H1 (cell line): Measurements from ENCODE around the gene ARID5B. TPM values are rescaled to one million over a fixed set of nuclear protein-coding genes. Genes with fewer than 3 reads are reported as not detected.

Experiments used
- CTCF ChIA-PET: fragments of 300-600 bp; sonication (Branson Sonifier 250); formaldehyde crosslinking; loops from one replicate; lab custom pipeline; 2021; ENCODE audit not compliant: partially characterized antibody; lab: Charles Lee
- POLR2A ChIA-PET: fragments of 300-600 bp; sonication (Branson Sonifier 250); formaldehyde crosslinking; loops from one replicate; lab custom pipeline; 2021; ENCODE audit warnings: inconsistent platforms; ENCODE audit not compliant: partially characterized antibody; lab: Charles Lee
- DNase-seq, 2 experiments: peaks; one replicate each; pipeline versions ENCODE4 v3.0.0 to v3.0.0-alpha.2; 2010 to 2022; ENCODE audit warnings: low spot score in 2 of 2, low read depth in 1 of 2, mixed read lengths in 1 of 2
- FAIRE-seq: peaks from 2 replicates; lab custom pipeline; 2011; peaks lifted over from hg19 to GRCh38; lab: Jason Lieb, UNC
- H2AFZ ChIP-seq: 2 replicates; pipeline ENCODE4 v1.8.1; 2012; ENCODE audit warnings: low read length, inconsistent platforms
- H2AK5ac ChIP-seq: 2 replicates; pipeline ENCODE4 v1.6.1; 2013; ENCODE audit warnings: low read depth, low read length
- H2BK120ac ChIP-seq: replicated peaks from 2 replicates; pipeline ENCODE3; 2013; ENCODE audit warnings: low read depth, low read length, inconsistent platforms
- H2BK12ac ChIP-seq: 2 replicates; pipeline ENCODE4 v1.6.1; 2013; ENCODE audit warnings: low read depth, low read length
- H2BK15ac ChIP-seq: 2 replicates; pipeline ENCODE4 v1.6.1; 2013; ENCODE audit warnings: low read length
- H2BK20ac ChIP-seq: 2 replicates; pipeline ENCODE4 v1.6.1; 2013; ENCODE audit warnings: low read length
- H2BK5ac ChIP-seq: 2 replicates; pipeline ENCODE4 v1.6.1; 2013; ENCODE audit warnings: low read depth, low read length
- H3K14ac ChIP-seq: 2 replicates; pipeline ENCODE4 v1.6.1; 2013; ENCODE audit warnings: inconsistent platforms; ENCODE audit not compliant: insufficient read length
- H3K18ac ChIP-seq: 2 replicates; pipeline ENCODE4 v1.6.1; 2013; ENCODE audit warnings: low read length; ENCODE audit errors: extremely low read depth
- H3K23ac ChIP-seq: 2 replicates; pipeline ENCODE4 v1.6.1; 2013; ENCODE audit warnings: inconsistent platforms; ENCODE audit not compliant: insufficient read length
- H3K23me2 ChIP-seq: 2 replicates; pipeline ENCODE4 v1.6.1; 2013; ENCODE audit warnings: low read depth, low read length
- H3K27ac ChIP-seq: 2 replicates; pipeline ENCODE4 v1.6.1; 2011; ENCODE audit warnings: low read depth, low read length, inconsistent platforms
- H3K27me3 ChIP-seq, 4 experiments: replicated peaks in 1 of 4; 1 replicate in 1 of 4; 2 replicates in 3 of 4; pipeline versions ENCODE4 v1.6.1 to v1.8.1; 2011 to 2013; ENCODE audit warnings: low read length in 3 of 4, mild to moderate bottlenecking in 3 of 4, inconsistent platforms in 2 of 4, mixed read lengths in 2 of 4, moderate library complexity in 1 of 4; ENCODE audit not compliant: control insufficient read depth in 3 of 4, insufficient read depth in 3 of 4; ENCODE audit errors: extremely low read depth in 1 of 4
- H3K36me3 ChIP-seq, 4 experiments: 2 replicates each; pipeline versions ENCODE4 v1.6.1 to v1.8.1; 2011 to 2013; ENCODE audit warnings: mild to moderate bottlenecking in 4 of 4, low read length in 3 of 4, moderate library complexity in 2 of 4, control low read depth in 1 of 4, inconsistent platforms in 1 of 4; ENCODE audit not compliant: insufficient read depth in 4 of 4, control insufficient read depth in 2 of 4
- H3K4ac ChIP-seq: replicated peaks from 2 replicates; pipeline ENCODE3; 2013; ENCODE audit warnings: low read length, low read depth, mixed read lengths, inconsistent platforms; ENCODE audit not compliant: insufficient read length
- H3K4me1 ChIP-seq, 4 experiments: replicated peaks in 1 of 4; 1 replicate in 1 of 4; 2 replicates in 3 of 4; pipeline versions ENCODE4 v1.6.1 to v1.8.1; 2011 to 2013; ENCODE audit warnings: low read length in 3 of 4, inconsistent platforms in 2 of 4, mixed read lengths in 1 of 4; ENCODE audit not compliant: insufficient read depth in 4 of 4, control insufficient read depth in 3 of 4
- H3K4me2 ChIP-seq, 2 experiments: 2 replicates each; pipeline versions ENCODE4 v1.6.1 to v1.8.1; 2011 to 2013; ENCODE audit warnings: low read depth in 2 of 2, low read length in 2 of 2, control low read depth in 1 of 2, inconsistent platforms in 1 of 2, mild to moderate bottlenecking in 1 of 2; ENCODE audit not compliant: insufficient read depth in 1 of 2
- H3K4me3 ChIP-seq, 4 experiments: fragments of 200-600, 300-600 bp in 1 of 4; sonication (generic), shearing (Covaris generic), sonication (Bioruptor Twin) in 1 of 4; 2 replicates each; pipeline versions ENCODE4 v1.5.1 to v1.8.1; 2011 to 2016; ENCODE audit warnings: low read length in 4 of 4, low read depth in 3 of 4, control low read depth in 2 of 4, inconsistent platforms in 2 of 4, mild to moderate bottlenecking in 2 of 4, mixed read lengths in 1 of 4, moderate library complexity in 1 of 4; ENCODE audit not compliant: insufficient read depth in 2 of 4; ENCODE audit errors: extremely low read depth in 1 of 4
- H3K56ac ChIP-seq: replicated peaks from 2 replicates; pipeline ENCODE3; 2013; ENCODE audit warnings: low read depth, mild to moderate bottlenecking, mixed read lengths, low read length, inconsistent platforms; ENCODE audit not compliant: insufficient read length
- H3K79me1 ChIP-seq: 2 replicates; pipeline ENCODE4 v1.6.1; 2013; ENCODE audit warnings: low read depth, low read length, control low read depth
- H3K79me2 ChIP-seq, 2 experiments: 2 replicates each; pipeline versions ENCODE4 v1.6.1 to v1.8.1; 2012 to 2013; ENCODE audit warnings: low read length in 2 of 2, mild to moderate bottlenecking in 2 of 2, inconsistent platforms in 1 of 2; ENCODE audit not compliant: insufficient read depth in 2 of 2, control insufficient read depth in 1 of 2
- H3K9ac ChIP-seq, 4 experiments: replicated peaks in 1 of 4; 1 replicate in 1 of 4; 2 replicates in 3 of 4; pipeline versions ENCODE4 v1.6.1 to v1.8.1; 2011 to 2013; ENCODE audit warnings: low read depth in 3 of 4, low read length in 3 of 4, control low read depth in 2 of 4, mild to moderate bottlenecking in 2 of 4, moderate library complexity in 2 of 4, inconsistent platforms in 1 of 4; ENCODE audit errors: extremely low read depth in 1 of 4
- H3K9me3 ChIP-seq, 2 experiments: 2 replicates each; pipeline versions ENCODE4 v1.6.1 to v1.8.1; 2012 to 2013; ENCODE audit warnings: mild to moderate bottlenecking in 2 of 2, moderate library complexity in 2 of 2, control low read depth in 1 of 2, inconsistent platforms in 1 of 2, low read depth in 1 of 2, low read length in 1 of 2, mixed read lengths in 1 of 2; ENCODE audit not compliant: insufficient read depth in 2 of 2
- H4K20me1 ChIP-seq, 2 experiments: replicated peaks in 1 of 2; 2 replicates each; pipeline versions ENCODE3 to v1.8.1; 2011 to 2013; ENCODE audit warnings: inconsistent platforms in 2 of 2, low read length in 2 of 2, mild to moderate bottlenecking in 1 of 2; ENCODE audit not compliant: insufficient read depth in 2 of 2, control insufficient read depth in 1 of 2
- H4K5ac ChIP-seq: 2 replicates; pipeline ENCODE4 v1.6.1; 2013; ENCODE audit warnings: low read length, low read depth, mixed read lengths, inconsistent platforms; ENCODE audit not compliant: insufficient read length
- H4K8ac ChIP-seq: 2 replicates; pipeline ENCODE4 v1.8.0; 2013; ENCODE audit warnings: mild to moderate bottlenecking, moderate library complexity, low read length, inconsistent platforms; ENCODE audit not compliant: insufficient read depth; ENCODE audit errors: extremely low read depth
- H4K91ac ChIP-seq: replicated peaks from 2 replicates; pipeline ENCODE3; 2013; ENCODE audit warnings: low read length, mixed read lengths, inconsistent platforms; ENCODE audit not compliant: insufficient read length
- CTBP2 ChIP-seq: IDR thresholded peaks from 2 replicates; pipeline ENCODE4 v1.7.0; 2011; ENCODE audit warnings: borderline replicate concordance, mild to moderate bottlenecking, moderate library complexity, mixed read lengths, low read length; ENCODE audit not compliant: insufficient read depth, insufficient read length
- EGR1 ChIP-seq: IDR thresholded peaks from 2 replicates; pipeline ENCODE4 v1.6.1; 2011; ENCODE audit warnings: low read depth, low read length, borderline replicate concordance
- EP300 ChIP-seq, 2 experiments: IDR thresholded peaks; 1 replicate in 1 of 2; 2 replicates in 1 of 2; pipeline ENCODE4 v1.6.1; 2011 to 2012; ENCODE audit warnings: low read depth in 2 of 2, low read length in 2 of 2, mild to moderate bottlenecking in 2 of 2, borderline replicate concordance in 1 of 2, inconsistent platforms in 1 of 2, moderate library complexity in 1 of 2
- FOSL1 ChIP-seq: IDR thresholded peaks from 2 replicates; pipeline ENCODE4 v1.6.1; 2011; ENCODE audit warnings: mild to moderate bottlenecking, low read depth, low read length, moderate library complexity; ENCODE audit not compliant: insufficient read depth
- GABPA ChIP-seq: IDR thresholded peaks from 2 replicates; pipeline ENCODE4 v1.6.1; 2011; ENCODE audit warnings: mild to moderate bottlenecking, low read length, moderate library complexity, borderline replicate concordance; ENCODE audit not compliant: insufficient read depth
- GTF2F1 ChIP-seq: IDR thresholded peaks from 2 replicates; pipeline ENCODE4 v1.6.1; 2012; ENCODE audit warnings: low read depth, low read length, improper control_type of control experiment, borderline replicate concordance
- JUND ChIP-seq: IDR thresholded peaks from 2 replicates; pipeline ENCODE4 v1.6.1; 2011; ENCODE audit warnings: mild to moderate bottlenecking, improper control_type of control experiment, low read length
- KDM5A ChIP-seq: fragments of 200-600 bp; IDR thresholded peaks from 2 replicates; pipeline ENCODE4 v1.7.1; 2012; ENCODE audit warnings: mild to moderate bottlenecking, low read length, inconsistent platforms, mixed read lengths
- NRF1 ChIP-seq: IDR thresholded peaks from 2 replicates; pipeline ENCODE4 v1.6.1; 2011; ENCODE audit warnings: mild to moderate bottlenecking, low read depth, low read length, improper control_type of control experiment
- POLR2A ChIP-seq, 2 experiments: IDR thresholded peaks; 1 replicate in 1 of 2; 2 replicates in 1 of 2; pipeline ENCODE4 v1.6.1; 2011; ENCODE audit warnings: low read depth in 2 of 2, low read length in 2 of 2, mild to moderate bottlenecking in 2 of 2; ENCODE audit errors: control extremely low read depth in 1 of 2
- RNF2 ChIP-seq: fragments of 200-900, 300-1000 bp; sonication (generic); IDR thresholded peaks from 2 replicates; pipeline ENCODE4 v1.7.1; 2016; ENCODE audit warnings: borderline replicate concordance, low read depth, mild to moderate bottlenecking, antibody characterized with exemption, low read length; ENCODE audit not compliant: poor library complexity, severe bottlenecking; ENCODE audit errors: missing control alignments
- SP4 ChIP-seq: IDR thresholded peaks from 2 replicates; pipeline ENCODE4 v1.6.1; 2012; ENCODE audit warnings: low read length, inconsistent platforms
- TBP ChIP-seq: IDR thresholded peaks from 2 replicates; pipeline ENCODE4 v1.6.1; 2011; ENCODE audit warnings: low read depth, low read length, improper control_type of control experiment
- WGBS, 2 experiments: shearing (Covaris generic) in 1 of 2; methylation state at CpG; one replicate each; pipeline versions ENCODE4 v1.1.6 to v1.1.7; 2013 to 2015; ENCODE audit warnings: low lambda C conversion rate in 2 of 2, mixed read lengths in 2 of 2, inconsistent platforms in 1 of 2, low coverage in 1 of 2, missing lambda C conversion rate in 1 of 2; ENCODE audit not compliant: insufficient replicate concordance in 2 of 2, insufficient coverage in 1 of 2, insufficient read length in 1 of 2; ENCODE audit errors: extremely low coverage in 1 of 2, missing lambda C conversion rate in 1 of 2; 5-methylcytosine and 5-hydroxymethylcytosine counted together
- polyA plus RNA-seq, 7 experiments: library from polyadenylated mRNA; depleted of rRNA in 3 of 7; stranded (reverse) in 5 of 7; unstranded in 2 of 7; fragments of >200 nt in 5 of 7; fragments of 200-250 nt in 2 of 7; gene quantifications; 1 replicate in 5 of 7; 2 replicates in 1 of 7; 4 replicates in 1 of 7; pipeline versions ENCODE4 v1.2.1 to v1.2.3, GENCODE V29; 2011 to 2013; ENCODE audit warnings: missing spikeins in 2 of 7, mixed read lengths in 2 of 7
- total RNA-seq: library from RNA; stranded (reverse); fragmentation: NEBNext Ultra II Directional; extraction: Animal tissue kit (Norgen Biotek cat#: 25700); gene quantifications from 2 replicates; pipeline ENCODE4 v1.2.1, GENCODE V29; 2021

Gene ARID5B
- total and polyA plus RNA-seq, 2 of the 8 experiments (the other 6 are each of a cell fraction or from before 2014, with no cell fraction given) = 0.21 to 1.1 TPM

- no peak overlapping the region for H3K27ac ChIP-seq
- no peaks in the 10 kb centered on the region for H3K79me2 ChIP-seq
- no peak overlapping the region for H3K4me3 ChIP-seq
- H3K18ac ChIP-seq = no peak overlapping the region
- H4K5ac ChIP-seq = no peak overlapping the region
- no peaks in the 10 kb centered on the region for H4K20me1 ChIP-seq
- 82% methylated on average over 4 of the region's 4 CpGs; no CpG with 5 or more reads in 1 of the 2 experiments for WGBS, 2 experiments
- H4K8ac ChIP-seq = no peak overlapping the region; the same call in 1 of the 2 replicates
- no peaks in the 10 kb centered on the region for H3K27me3 ChIP-seq
- H3K4ac ChIP-seq = no peak overlapping the region
- ChIA-PET POLR2A (no interaction called here), CTCF (interaction anchor here (0.8 to 1.2 kb wide), 3 partner anchors 12 to 76 kb away, joined by 3 to 4 read pairs (median 3); no protein-coding TSS in a partner anchor)
- H2BK120ac ChIP-seq = no peak overlapping the region
- no peak overlapping the region for H3K9ac ChIP-seq
- H3K56ac ChIP-seq = no peak overlapping the region
- H2AK5ac ChIP-seq = no peak overlapping the region
- no peak overlapping the region for H3K23ac ChIP-seq
- H2BK15ac ChIP-seq = no peak overlapping the region
- H2BK12ac ChIP-seq = no peak overlapping the region
- H3K14ac ChIP-seq = no peak overlapping the region
- H3K36me3 ChIP-seq = no peaks in the 10 kb centered on the region
- H3K79me1 ChIP-seq = no peaks in the 10 kb centered on the region
- no peaks in the 10 kb centered on the region for H3K4me1 ChIP-seq
- H4K91ac ChIP-seq = no peak overlapping the region
- H3K9me3 ChIP-seq = no peaks in the 10 kb centered on the region
- no peak overlapping the region for H2AFZ ChIP-seq
- no peaks in the 10 kb centered on the region; the same call in 1 of the 2 replicates for H3K23me2 ChIP-seq
- no peak overlapping the region for H2BK20ac ChIP-seq
- no peak for FAIRE-seq
- DNase-seq = no peak
- no peak overlapping the region for H3K4me2 ChIP-seq
- H2BK5ac ChIP-seq = no peak overlapping the region
- TF ChIP-seq GTF2F1 (no peak), EGR1 (no peak), POLR2A (IDR thresholded peaks at IDR 0.05; ENCODE audit: control extremely low read depth in 1 of 2, low read depth in 2 of 2, low read length in 2 of 2) (no peak), SP4 (no peak), EP300 (IDR thresholded peaks at IDR 0.05; ENCODE audit: borderline replicate concordance in 1 of 2, low read depth in 2 of 2, low read length in 2 of 2) (no peak), TBP (no peak), JUND (no peak), GABPA (no peak), NRF1 (no peak), KDM5A (no peak), RNF2 (no peak), CTBP2 (no peak), FOSL1 (no peak)
Observed at GRCh38 chr10:62059217-62059920, 157.9 kb downstream of the ARID5B start.
